ENCODE results near the gene ARHGDIB. TPM values are rescaled to one million over a fixed set of nuclear protein-coding genes. Genes with fewer than 3 reads are reported as not detected.

The ARHGDIB gene
- total and polyA plus RNA-seq, 2 of the 13 experiments (the other 11 are each of a cell fraction or from before 2014, with no cell fraction given) = 0.11 to 0.87 TPM

GRCh38 chr12:14948672-14949071 is 12.7 kb downstream of the ARHGDIB start (continued):
- TF ChIP-seq USF2 (IDR thresholded peaks at IDR 0.05; ENCODE audit: low read depth, low read length) (no peak), USF2 (CRISPR knock-in tag; IDR thresholded peaks at IDR 0.05; ENCODE audit: borderline replicate concordance) (peak; percentile 19; the same call in 1 of the 2 replicates)
- TF ChIP-seq, protein P1, sequence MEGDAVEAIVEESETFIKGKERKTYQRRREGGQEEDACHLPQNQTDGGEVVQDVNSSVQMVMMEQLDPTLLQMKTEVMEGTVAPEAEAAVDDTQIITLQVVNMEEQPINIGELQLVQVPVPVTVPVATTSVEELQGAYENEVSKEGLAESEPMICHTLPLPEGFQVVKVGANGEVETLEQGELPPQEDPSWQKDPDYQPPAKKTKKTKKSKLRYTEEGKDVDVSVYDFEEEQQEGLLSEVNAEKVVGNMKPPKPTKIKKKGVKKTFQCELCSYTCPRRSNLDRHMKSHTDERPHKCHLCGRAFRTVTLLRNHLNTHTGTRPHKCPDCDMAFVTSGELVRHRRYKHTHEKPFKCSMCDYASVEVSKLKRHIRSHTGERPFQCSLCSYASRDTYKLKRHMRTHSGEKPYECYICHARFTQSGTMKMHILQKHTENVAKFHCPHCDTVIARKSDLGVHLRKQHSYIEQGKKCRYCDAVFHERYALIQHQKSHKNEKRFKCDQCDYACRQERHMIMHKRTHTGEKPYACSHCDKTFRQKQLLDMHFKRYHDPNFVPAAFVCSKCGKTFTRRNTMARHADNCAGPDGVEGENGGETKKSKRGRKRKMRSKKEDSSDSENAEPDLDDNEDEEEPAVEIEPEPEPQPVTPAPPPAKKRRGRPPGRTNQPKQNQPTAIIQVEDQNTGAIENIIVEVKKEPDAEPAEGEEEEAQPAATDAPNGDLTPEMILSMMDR (CRISPR knock-in tag; IDR thresholded peaks at IDR 0.05) = no peak

- intact Hi-C loops (cut with micrococcal nuclease; ENCODE audit: unreplicated experiment) = no loop called here
- no peak for DNase-seq (ENCODE audit: low spot score)
- Histone ChIP-seq H3K27ac (ENCODE audit: extremely low read length, insufficient read depth, low read length) (no peak overlapping the region), H3K9me3 (ENCODE audit: low read length) (no peaks in the 10 kb centered on the region), H3K4me1 (ENCODE audit: insufficient read depth, low read length) (peaks cover 28% of the 10 kb centered on the region), H3K79me2 (ENCODE audit: insufficient read depth, low read length) (no peaks in the 10 kb centered on the region), H4K20me1 (ENCODE audit: insufficient read depth, low read length) (no peaks in the 10 kb centered on the region), H3K27me3 (ENCODE audit: control insufficient read depth in 1 of 2, insufficient read depth in 2 of 2, low read length in 2 of 2) (no peaks in the 10 kb centered on the region), H3K4me3 (replicated peaks in 1 of 3; ENCODE audit: insufficient read depth in 1 of 3, low read depth in 2 of 3, low read length in 3 of 3) (no peak overlapping the region), H3K36me3 (replicated peaks in 1 of 2; ENCODE audit: control insufficient read depth in 1 of 2, insufficient read depth in 2 of 2, low read length in 2 of 2) (no peaks in the 10 kb centered on the region), H3K9ac (ENCODE audit: insufficient read depth, low read depth, low read length) (no peak overlapping the region), H3K4me2 (ENCODE audit: low read depth, low read length) (no peak overlapping the region), H2AFZ (ENCODE audit: low read length) (no peak overlapping the region)
- ChIA-PET CTCF (ENCODE audit: low intra/inter-chr PET ratio, low total read pairs) (no interaction called here), POLR2A (no interaction called here)
- no TSS peak for BruUV-seq (replicated peaks)
- ATAC-seq = no peak
- WGBS (ENCODE audit: low lambda C conversion rate) = 0% methylated on average over 1 of the region's 1 CpG
- FAIRE-seq = no peak
- in situ Hi-C loops (cut with HindIII; ENCODE audit: extremely low pct_ligation_motif_present, low pct_unique_long_range_greater_than_20kb) = no loop called here
- TF ChIP-seq ZBTB21 (CRISPR knock-in tag; IDR thresholded peaks at IDR 0.05) (no peak), SMAD3 (CRISPR knock-in tag; IDR thresholded peaks at IDR 0.05) (no peak), U2AF1 (optimal IDR thresholded peaks at IDR 0.05; ENCODE audit: low read depth, low read length) (no peak), NONO (IDR thresholded peaks at IDR 0.05) (no peak), NONO (CRISPR knock-in tag; conservative IDR thresholded peaks at IDR 0.05) (no peak), AGO1 (IDR thresholded peaks at IDR 0.05; ENCODE audit: low read depth, low read length, poor library complexity, severe bottlenecking) (no peak), ZNF546 (CRISPR knock-in tag; conservative IDR thresholded peaks at IDR 0.05) (no peak), FOXK1 (CRISPR knock-in tag; IDR thresholded peaks at IDR 0.05; ENCODE audit: borderline replicate concordance, low read depth) (no peak), TAF1 (CRISPR knock-in tag; IDR thresholded peaks at IDR 0.05) (no peak), ZFP1 (CRISPR knock-in tag; IDR thresholded peaks at IDR 0.05) (no peak), POGK (CRISPR knock-in tag; conservative IDR thresholded peaks at IDR 0.05) (no peak), NKX3-1 (CRISPR knock-in tag; IDR thresholded peaks at IDR 0.05) (no peak), GLI4 (CRISPR knock-in tag; IDR thresholded peaks at IDR 0.05; ENCODE audit: borderline replicate concordance) (no peak), MIXL1 (CRISPR knock-in tag; IDR thresholded peaks at IDR 0.05) (no peak), TEAD2 (CRISPR knock-in tag; IDR thresholded peaks at IDR 0.05) (no peak), KLF15 (CRISPR knock-in tag; IDR thresholded peaks at IDR 0.05; ENCODE audit: borderline replicate concordance) (no peak), ZNF792 (CRISPR knock-in tag; IDR thresholded peaks at IDR 0.05) (no peak)
These were observed 14.5 kb downstream of the ARHGDIB start for GRCh38 chr12:14946861-14947260.

Measured in HepG2 (cell line).